IPS DF 6.9 (cell line): ENCODE results near the gene CPNE5.
A peak's percentile ranks its signal among the peaks of the same experiment; 100 is the strongest.

Experiments
- DNase-seq: peaks from one replicate; pipeline ENCODE4 v3.0.0-alpha.2; 2013; ENCODE audit warnings: low read depth, low spot score
- H3K27ac ChIP-seq: one replicate; pipeline ENCODE4 v1.5.1; 2013; ENCODE audit warnings: low read length, control low read depth
- H3K27me3 ChIP-seq: 2 replicates; pipeline ENCODE4 v1.6.1; 2013; ENCODE audit warnings: mild to moderate bottlenecking, low read length; ENCODE audit not compliant: control insufficient read depth, insufficient read depth
- H3K36me3 ChIP-seq: 2 replicates; pipeline ENCODE4 v1.6.1; 2013; ENCODE audit warnings: low read length; ENCODE audit not compliant: control insufficient read depth, insufficient read depth
- H3K4me1 ChIP-seq: 2 replicates; pipeline ENCODE4 v1.6.1; 2013; ENCODE audit warnings: low read length; ENCODE audit not compliant: control insufficient read depth, insufficient read depth
- H3K4me3 ChIP-seq: 2 replicates; pipeline ENCODE4 v1.5.1; 2013; ENCODE audit warnings: mild to moderate bottlenecking, low read length
- H3K9me3 ChIP-seq: 2 replicates; pipeline ENCODE4 v1.6.1; 2013; ENCODE audit warnings: low read length, inconsistent platforms; ENCODE audit not compliant: control insufficient read depth, insufficient read depth
- WGBS: extraction: QIAGEN DNeasy Blood & Tissue Kit; methylation state at CpG from one replicate; pipeline ENCODE4 v1.1.7; 2013; ENCODE audit warnings: mixed read lengths, missing lambda C conversion rate; ENCODE audit not compliant: insufficient read length, insufficient coverage; 5-methylcytosine and 5-hydroxymethylcytosine counted together

Gene CPNE5

DNA sequence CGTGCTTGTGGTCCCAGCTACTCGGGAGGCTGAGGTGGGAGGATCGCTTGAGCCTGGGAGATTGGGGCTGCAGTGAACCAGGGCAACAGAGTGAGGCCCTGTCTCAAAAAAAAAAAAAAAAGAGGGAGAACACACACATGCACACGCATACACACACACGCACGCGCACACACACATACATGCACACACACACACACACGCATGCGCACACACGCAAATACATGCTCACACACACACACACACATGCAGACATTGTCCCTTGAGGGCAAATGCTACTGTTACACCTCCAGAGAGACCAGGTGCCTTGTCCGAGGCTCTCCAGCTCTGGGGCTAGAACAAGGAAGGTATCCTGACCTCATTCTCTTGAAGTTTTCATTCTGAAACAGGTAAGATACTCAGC, 77.1 kb downstream of the CPNE5 start:
- no peaks in the 10 kb centered on the region for H3K9me3 ChIP-seq
- WGBS, result no CpG with 5 or more reads among the region's 11 CpGs
- H3K27ac ChIP-seq, result no peak overlapping the region
- H3K36me3 ChIP-seq, result no peaks in the 10 kb centered on the region
- DNase-seq, result no peak
- H3K27me3 ChIP-seq, result no peaks in the 10 kb centered on the region
- no peaks in the 10 kb centered on the region for H3K4me1 ChIP-seq
- no peak overlapping the region for H3K4me3 ChIP-seq

DNA sequence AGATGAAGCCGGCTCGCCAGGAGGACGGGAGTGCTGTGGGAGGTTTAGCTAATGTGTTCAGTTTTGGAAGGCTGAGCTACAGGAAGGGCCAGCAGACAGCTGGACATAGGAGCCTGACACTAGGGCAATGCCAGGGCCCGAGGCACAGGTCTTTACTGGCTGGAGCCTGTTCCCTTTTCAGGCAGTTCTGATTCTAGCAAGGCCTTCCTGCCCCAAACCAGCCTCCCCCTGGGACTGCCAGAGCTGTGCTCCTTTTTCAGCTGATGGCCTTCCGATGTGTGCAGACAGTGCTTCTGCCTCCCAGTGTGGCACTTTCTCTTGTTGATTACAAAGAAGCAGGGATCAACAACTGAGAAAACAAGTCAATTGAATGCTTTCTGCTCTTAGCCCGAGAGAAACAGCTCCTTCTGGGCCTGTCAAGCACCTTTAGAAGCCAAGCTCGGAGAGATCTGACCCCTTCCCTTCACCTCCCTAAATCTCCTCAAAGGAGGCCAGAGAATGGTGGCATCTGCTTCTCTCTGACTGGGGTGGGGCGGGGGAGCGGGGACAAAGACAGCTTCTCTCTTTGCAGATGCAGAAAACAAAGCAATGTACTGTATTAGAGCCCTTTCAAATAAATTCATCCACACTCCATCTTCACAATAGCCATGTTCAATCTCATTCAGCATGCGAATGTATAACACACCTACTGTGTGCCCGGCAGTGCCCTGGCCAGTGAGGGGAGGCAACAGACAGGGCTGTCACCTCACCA, 78.4 kb downstream of the CPNE5 start:
- WGBS, result no CpG with 5 or more reads among the region's 11 CpGs

DNA sequence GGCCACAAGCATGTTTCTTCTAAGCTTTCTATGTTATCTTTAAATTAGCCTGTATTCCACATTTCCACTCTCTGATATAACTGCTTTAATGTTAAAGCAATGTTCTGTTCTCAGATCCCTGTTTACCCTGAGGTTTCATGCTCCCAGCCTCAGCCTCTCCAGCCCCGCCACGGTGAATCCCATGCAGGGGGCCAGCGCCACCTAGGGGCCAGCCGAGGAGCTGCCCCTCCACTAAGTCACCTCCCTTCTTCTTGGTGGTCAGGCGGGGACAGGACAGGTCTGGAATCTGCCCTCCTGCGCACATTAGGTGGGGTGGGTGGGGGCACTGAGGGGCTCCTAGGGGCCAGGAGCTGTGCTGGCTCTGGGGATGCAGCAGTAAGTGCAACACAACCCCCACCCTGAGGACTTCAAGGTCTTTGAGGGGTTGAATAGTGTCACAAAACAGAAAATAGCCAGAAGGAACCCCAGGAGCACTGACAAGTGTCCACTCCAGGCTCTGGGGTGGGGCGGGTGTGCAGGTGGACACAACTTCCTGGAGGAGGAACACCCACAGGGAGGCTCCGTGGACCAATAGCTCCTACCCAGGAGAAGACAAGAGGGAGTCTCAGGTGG, 80.0 kb downstream of the CPNE5 start:
- Histone ChIP-seq H3K4me1 (no peaks in the 10 kb centered on the region), H3K27me3 (no peaks in the 10 kb centered on the region), H3K9me3 (no peaks in the 10 kb centered on the region), H3K36me3 (no peaks in the 10 kb centered on the region), H3K4me3 (no peak overlapping the region), H3K27ac (no peak overlapping the region)
- WGBS, result no CpG with 5 or more reads among the region's 8 CpGs
- peak; percentile 33 for DNase-seq

More for the DNA sequence above, 78.4 kb downstream of the CPNE5 start:
- H3K9me3 ChIP-seq, result no peaks in the 10 kb centered on the region
- no peak overlapping the region for H3K4me3 ChIP-seq
- DNase-seq, result no peak
- no peaks in the 10 kb centered on the region for H3K36me3 ChIP-seq
- H3K27me3 ChIP-seq, result no peaks in the 10 kb centered on the region
- H3K4me1 ChIP-seq, result no peaks in the 10 kb centered on the region
- H3K27ac ChIP-seq, result no peak overlapping the region

DNA sequence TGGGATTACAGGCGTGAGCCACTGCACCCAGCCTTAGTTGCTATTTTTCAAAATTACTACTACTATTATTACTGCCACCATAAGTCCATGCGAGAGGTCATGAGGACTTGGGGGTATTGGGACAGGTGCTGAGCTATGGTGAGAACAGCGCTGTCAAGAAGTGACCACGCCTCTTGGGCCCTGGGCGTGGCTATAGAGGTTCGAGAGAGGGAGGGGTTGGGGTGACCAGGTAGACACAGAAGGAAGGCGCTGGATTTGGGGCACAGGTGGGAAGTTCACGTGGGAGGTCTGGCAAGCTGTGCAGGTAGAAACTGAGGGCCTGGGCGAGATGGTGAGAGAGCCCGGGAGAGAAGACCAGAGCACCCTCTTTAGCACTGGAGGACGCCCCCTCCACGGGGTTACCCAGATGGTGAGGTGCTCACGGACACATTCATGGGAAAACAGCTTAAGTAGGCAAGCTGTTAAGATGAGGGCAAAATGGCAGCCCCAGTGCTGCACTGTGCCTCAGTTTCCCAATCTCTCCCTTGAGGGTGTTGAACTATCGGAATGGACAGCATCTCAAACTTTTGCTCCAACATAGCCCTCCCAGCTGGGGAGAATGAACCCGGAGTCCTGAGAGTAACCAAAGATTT, 80.6 kb downstream of the CPNE5 start:
- Histone ChIP-seq H3K36me3 (no peaks in the 10 kb centered on the region), H3K4me3 (no peak overlapping the region), H3K4me1 (no peaks in the 10 kb centered on the region), H3K27ac (no peak overlapping the region), H3K27me3 (no peaks in the 10 kb centered on the region), H3K9me3 (no peaks in the 10 kb centered on the region)
- no CpG with 5 or more reads among the region's 15 CpGs for WGBS
- no peak for DNase-seq

DNA sequence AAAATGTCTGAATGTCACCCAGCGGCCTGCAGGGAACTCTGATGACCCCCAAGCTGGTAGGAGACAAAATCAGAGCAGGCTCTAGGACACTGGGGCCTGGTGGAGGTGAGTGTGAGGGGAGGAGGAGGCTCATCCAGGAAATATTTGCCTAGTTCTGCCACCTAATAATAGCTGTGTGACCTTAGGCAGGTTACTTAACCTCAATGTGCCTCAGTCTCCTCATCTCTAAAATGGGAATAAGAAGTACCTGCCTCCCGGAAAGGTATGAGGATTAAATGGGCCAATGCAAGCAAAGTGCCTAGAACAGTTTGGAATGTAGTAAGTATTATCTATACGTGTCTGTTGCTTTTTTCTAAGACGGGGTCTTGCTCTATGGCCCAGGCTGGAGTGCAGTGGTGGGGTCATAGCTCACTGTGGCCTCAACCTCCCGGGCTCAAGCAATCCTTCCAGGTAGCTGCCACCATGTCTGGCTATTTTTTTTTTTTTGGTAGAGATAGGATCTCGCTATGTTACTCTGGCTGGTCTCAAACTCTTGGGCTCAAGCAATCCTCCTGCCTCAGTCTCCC, 81.2 kb downstream of the CPNE5 start:
- no peaks in the 10 kb centered on the region for H3K36me3 ChIP-seq
- H3K27me3 ChIP-seq, result no peaks in the 10 kb centered on the region
- H3K27ac ChIP-seq, result no peak overlapping the region
- H3K4me3 ChIP-seq, result no peak overlapping the region
- WGBS, result no CpG with 5 or more reads among the region's 6 CpGs
- DNase-seq, result no peak
- no peaks in the 10 kb centered on the region for H3K9me3 ChIP-seq
- no peaks in the 10 kb centered on the region for H3K4me1 ChIP-seq

DNA sequence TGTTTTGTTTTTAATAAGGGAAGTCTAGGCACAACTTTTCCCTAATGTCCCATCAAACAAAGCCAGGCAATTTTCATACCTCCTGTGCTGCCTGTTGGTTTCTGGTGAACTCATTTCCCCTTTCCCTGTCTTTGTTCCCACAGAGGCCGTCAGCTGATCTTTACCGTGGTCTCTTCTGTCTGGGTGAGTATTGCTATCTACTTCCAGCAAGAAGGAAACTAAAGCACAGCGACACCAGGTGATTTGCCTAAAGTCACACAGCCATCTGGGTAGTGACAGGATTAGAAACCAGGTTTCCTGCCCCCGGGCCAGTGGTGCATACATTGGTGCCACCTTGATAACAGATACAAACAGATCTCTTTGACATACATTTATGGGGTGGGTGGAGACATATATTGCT, 82.0 kb downstream of the CPNE5 start:
- no peak overlapping the region for H3K4me3 ChIP-seq
- no peaks in the 10 kb centered on the region for H3K9me3 ChIP-seq
- no peaks in the 10 kb centered on the region for H3K36me3 ChIP-seq
- H3K4me1 ChIP-seq, result no peaks in the 10 kb centered on the region
- no peak for DNase-seq
- no peaks in the 10 kb centered on the region for H3K27me3 ChIP-seq
- H3K27ac ChIP-seq, result no peak overlapping the region
- no CpG with 5 or more reads among the region's 4 CpGs for WGBS

DNA sequence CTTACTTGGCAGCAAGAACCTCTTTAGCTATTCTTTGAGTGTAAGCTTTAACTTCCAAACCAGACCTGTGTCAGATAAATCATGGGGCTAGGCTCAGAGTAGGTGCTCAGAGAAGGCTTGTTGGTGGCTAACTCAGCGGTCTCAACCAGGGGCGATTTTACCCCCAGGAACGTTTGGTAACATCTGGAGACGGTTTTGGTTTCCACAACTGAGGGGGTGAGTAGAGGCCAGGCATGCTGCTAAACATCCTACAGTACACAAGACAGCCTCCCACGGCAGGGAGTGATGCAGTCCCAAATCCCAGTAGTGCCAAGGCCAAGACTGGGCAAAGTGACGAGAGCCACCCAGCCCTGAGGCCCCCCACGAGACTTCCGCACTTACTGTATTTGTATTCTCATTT, 82.5 kb downstream of the CPNE5 start:
- Histone ChIP-seq H3K4me3 (no peak overlapping the region), H3K9me3 (no peaks in the 10 kb centered on the region), H3K4me1 (no peaks in the 10 kb centered on the region), H3K27ac (no peak overlapping the region), H3K36me3 (no peaks in the 10 kb centered on the region), H3K27me3 (no peaks in the 10 kb centered on the region)
- no peak for DNase-seq
- no CpG with 5 or more reads among the region's 8 CpGs for WGBS

DNA sequence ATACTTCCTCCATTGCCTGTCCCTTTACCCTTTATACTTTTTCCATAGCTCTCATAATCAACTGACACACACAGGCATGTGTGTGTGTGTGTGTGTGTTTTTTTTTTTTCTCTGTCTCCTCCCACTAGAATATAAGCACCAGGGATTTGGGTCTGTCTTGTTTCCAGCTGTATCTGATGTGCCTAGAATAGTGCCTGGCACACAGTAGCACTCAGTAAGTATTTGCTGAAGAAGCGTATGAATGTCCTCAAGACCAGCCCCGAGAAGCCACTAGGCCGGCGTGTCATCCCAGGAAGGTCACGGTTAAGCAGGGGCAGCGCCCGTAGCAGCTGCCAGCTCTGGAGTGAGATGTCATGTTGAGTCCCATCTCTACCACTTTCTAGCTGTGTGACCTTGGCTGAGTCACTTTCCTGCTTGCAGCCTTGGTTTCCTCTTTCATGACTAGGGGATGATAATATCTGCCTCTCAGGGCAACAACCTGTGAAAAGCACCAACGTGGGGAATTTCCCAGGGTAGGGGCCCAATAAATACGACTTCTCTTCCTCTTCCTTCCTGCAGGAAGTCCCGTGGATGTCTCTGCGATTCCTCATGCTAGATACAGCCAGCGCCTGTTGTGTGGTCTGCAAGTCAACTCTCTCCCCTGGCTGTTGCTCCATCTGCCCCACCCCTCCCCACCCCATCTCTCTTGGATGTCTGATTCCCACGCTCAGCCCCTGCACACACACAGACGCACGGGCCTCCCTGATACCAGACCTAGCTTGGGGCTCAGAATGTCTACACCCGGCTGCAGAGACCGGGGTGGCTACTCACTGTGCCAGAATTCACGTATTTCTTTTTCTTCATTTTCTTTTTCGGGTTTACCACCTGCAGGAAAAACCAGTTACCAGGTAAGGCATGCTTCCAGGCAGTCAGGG, 83.6 kb downstream of the CPNE5 start:
- Histone ChIP-seq H3K36me3 (no peaks in the 10 kb centered on the region), H3K4me1 (no peaks in the 10 kb centered on the region), H3K4me3 (no peak overlapping the region), H3K27ac (no peak overlapping the region), H3K9me3 (no peaks in the 10 kb centered on the region), H3K27me3 (no peaks in the 10 kb centered on the region)
- DNase-seq, result no peak
- no CpG with 5 or more reads among the region's 19 CpGs for WGBS

DNA sequence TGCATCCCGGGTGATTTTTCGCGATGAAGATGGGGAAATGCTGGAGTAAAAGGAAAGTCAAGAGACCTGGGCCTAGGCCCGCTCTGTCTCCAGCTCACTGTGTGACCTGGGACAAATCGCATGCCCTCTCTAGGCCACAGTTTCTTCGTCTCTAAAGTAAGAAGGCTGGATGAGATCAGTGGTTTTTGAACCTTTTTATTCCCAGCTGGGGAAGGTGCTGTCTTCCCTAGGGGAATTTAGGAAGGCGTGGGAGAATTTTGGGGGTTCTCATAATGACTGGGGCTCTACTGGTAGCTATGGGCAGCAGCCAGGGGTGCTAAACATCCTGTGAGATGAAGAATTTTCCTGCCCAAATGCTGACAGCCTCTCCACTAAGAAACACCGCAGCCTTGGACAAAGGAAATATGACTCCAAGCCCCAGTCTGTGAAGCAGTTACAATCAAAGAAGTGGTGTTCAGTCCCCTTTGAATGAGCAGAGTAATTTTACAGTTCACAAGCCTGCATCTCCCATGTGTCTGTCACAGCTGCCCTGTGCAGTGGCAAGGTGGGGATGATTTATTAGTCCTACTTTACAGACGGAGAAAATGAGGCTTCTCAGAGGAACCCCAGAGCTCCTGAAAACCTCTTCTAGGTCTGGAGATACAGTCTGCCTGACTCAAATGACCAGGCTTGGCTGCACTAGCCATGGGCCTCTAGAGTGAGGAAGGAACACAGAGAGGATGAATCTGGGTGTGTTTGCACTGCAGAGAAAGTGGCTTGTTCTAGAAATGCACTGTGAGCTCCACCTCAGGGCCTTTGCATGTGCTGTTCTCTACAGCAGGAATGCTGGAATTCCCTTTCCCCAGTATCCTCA, 84.4 kb downstream of the CPNE5 start:
- H3K36me3 ChIP-seq, result no peaks in the 10 kb centered on the region
- H3K9me3 ChIP-seq, result no peaks in the 10 kb centered on the region
- no peaks in the 10 kb centered on the region for H3K27me3 ChIP-seq
- WGBS, result no CpG with 5 or more reads among the region's 9 CpGs
- H3K4me3 ChIP-seq, result no peak overlapping the region
- no peak for DNase-seq
- H3K4me1 ChIP-seq, result no peaks in the 10 kb centered on the region
- H3K27ac ChIP-seq, result no peak overlapping the region
